ENCODE measurements around the gene SLC44A4. TPM values are rescaled to one million over a fixed set of nuclear protein-coding genes. Genes with fewer than 3 reads are reported as not detected.
A peak's percentile ranks its signal among the peaks of the same experiment; 100 is the strongest.

SLC44A4 gene
- total RNA-seq, 1 donor from 2014 or later = not detected

DNA sequence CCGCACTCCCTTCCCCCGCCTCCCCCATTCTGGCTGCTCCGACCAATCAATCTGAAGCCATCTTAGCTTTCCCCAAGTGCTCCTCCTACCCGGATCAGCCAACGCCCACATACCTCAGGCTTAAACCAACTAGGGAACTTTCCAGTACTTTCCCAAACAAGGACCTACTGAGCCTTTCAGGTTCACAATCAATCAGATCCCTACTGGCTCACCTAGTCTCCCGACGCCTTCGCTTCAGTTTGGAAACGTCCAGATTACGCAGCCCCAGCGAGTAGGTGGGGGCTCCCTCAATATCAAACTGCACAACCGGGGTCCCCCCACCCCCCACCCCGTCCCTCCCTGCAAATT lies 64.1 kb downstream of the SLC44A4 start:
- TF ChIP-seq, protein P1, sequence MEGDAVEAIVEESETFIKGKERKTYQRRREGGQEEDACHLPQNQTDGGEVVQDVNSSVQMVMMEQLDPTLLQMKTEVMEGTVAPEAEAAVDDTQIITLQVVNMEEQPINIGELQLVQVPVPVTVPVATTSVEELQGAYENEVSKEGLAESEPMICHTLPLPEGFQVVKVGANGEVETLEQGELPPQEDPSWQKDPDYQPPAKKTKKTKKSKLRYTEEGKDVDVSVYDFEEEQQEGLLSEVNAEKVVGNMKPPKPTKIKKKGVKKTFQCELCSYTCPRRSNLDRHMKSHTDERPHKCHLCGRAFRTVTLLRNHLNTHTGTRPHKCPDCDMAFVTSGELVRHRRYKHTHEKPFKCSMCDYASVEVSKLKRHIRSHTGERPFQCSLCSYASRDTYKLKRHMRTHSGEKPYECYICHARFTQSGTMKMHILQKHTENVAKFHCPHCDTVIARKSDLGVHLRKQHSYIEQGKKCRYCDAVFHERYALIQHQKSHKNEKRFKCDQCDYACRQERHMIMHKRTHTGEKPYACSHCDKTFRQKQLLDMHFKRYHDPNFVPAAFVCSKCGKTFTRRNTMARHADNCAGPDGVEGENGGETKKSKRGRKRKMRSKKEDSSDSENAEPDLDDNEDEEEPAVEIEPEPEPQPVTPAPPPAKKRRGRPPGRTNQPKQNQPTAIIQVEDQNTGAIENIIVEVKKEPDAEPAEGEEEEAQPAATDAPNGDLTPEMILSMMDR (IDR thresholded peaks at IDR 0.05) = no peak
- Mint-ChIP-seq H3K9me3 (ENCODE audit: low read depth) (no peaks in the 10 kb centered on the region), H3K4me1 (ENCODE audit: low read depth) (peaks cover 30% of the 10 kb centered on the region), H3K36me3 (ENCODE audit: low read depth) (no peaks in the 10 kb centered on the region), H3K27me3 (ENCODE audit: low read depth) (no peaks in the 10 kb centered on the region), H3K27ac (ENCODE audit: unreplicated experiment) (peak overlapping the region; percentile 99), H3K4me3 (ENCODE audit: unreplicated experiment) (peak overlapping the region; percentile 91)
- no peak for DNase-seq (ENCODE audit: low spot score)

- no peaks in the 10 kb centered on the region for H3K36me3 Mint-ChIP-seq (ENCODE audit: low read depth)
- no peak overlapping the region for H3K4me3 Mint-ChIP-seq (ENCODE audit: unreplicated experiment)
- peak overlapping the region; percentile 49 for H3K27ac Mint-ChIP-seq (ENCODE audit: unreplicated experiment)
- no peaks in the 10 kb centered on the region for H3K27me3 Mint-ChIP-seq (ENCODE audit: low read depth)
- H3K4me1 Mint-ChIP-seq (ENCODE audit: low read depth) = peaks cover 25% of the 10 kb centered on the region
- TF ChIP-seq, protein P1 (IDR thresholded peaks at IDR 0.05) = no peak
- no peaks in the 10 kb centered on the region for H3K9me3 Mint-ChIP-seq (ENCODE audit: low read depth)
- no peak for DNase-seq (ENCODE audit: low spot score)
Measured at GRCh38 chr6:31813465-31813849, 65.3 kb downstream of the SLC44A4 start.

Other genes starting within 250 kb of the SLC44A4 start
- 253 to 308 TPM (median 262 TPM) in 3 replicates for gene BAG6, start 226.3 kb downstream of the SLC44A4 start, total RNA-seq
- 0.85 to 1.2 TPM in 2 of 3 replicates, not detected in the other for gene APOM, start 223.1 kb downstream of the SLC44A4 start, total RNA-seq
- 19.1 to 20.3 TPM (median 20.2 TPM) in 3 replicates for gene C6orf47, start 218.2 kb downstream of the SLC44A4 start, total RNA-seq
- gene GPANK1, start 214.0 kb downstream of the SLC44A4 start, total RNA-seq = 12.0 to 15.4 TPM (median 13.9 TPM) in 3 replicates
- gene CSNK2B, start 212.9 kb downstream of the SLC44A4 start, total RNA-seq = 116 to 126 TPM (median 122 TPM) in 3 replicates
- gene LY6G5B, start 209.0 kb downstream of the SLC44A4 start, total RNA-seq = 10.2 to 14.3 TPM (median 11.7 TPM) in 3 replicates
- gene LY6G5C, start 197.9 kb downstream of the SLC44A4 start, total RNA-seq = 1.3 to 3.6 TPM (median 2.4 TPM) in 3 replicates
- 27.8 to 33.9 TPM (median 32.3 TPM) in 3 replicates for gene ABHD16A, start 175.7 kb downstream of the SLC44A4 start, total RNA-seq
- gene LY6G6F, start 172.1 kb downstream of the SLC44A4 start, total RNA-seq = not detected in 3 replicates
- not detected in 3 replicates for gene LY6G6D, start 163.6 kb downstream of the SLC44A4 start, total RNA-seq
- gene LY6G6C, start 157.3 kb downstream of the SLC44A4 start, total RNA-seq = 0.30 TPM in 1 of 3 replicates, not detected in the others
- gene MPIG6B, start 155.6 kb downstream of the SLC44A4 start, total RNA-seq = not detected in 3 replicates
- gene DDAH2, start 149.7 kb downstream of the SLC44A4 start, total RNA-seq = 66.4 to 99.6 TPM (median 95.7 TPM) in 3 replicates
- gene CLIC1, start 142.5 kb downstream of the SLC44A4 start, total RNA-seq = 256 to 328 TPM (median 317 TPM) in 3 replicates
- 8.4 to 17.4 TPM (median 9.4 TPM) in 3 replicates for gene MSH5, start 139.0 kb downstream of the SLC44A4 start, total RNA-seq
- 1.3 to 2.4 TPM (median 1.4 TPM) in 3 replicates for gene SAPCD1, start 116.3 kb downstream of the SLC44A4 start, total RNA-seq
- 0.15 to 0.62 TPM (median 0.17 TPM) in 3 replicates for gene VWA7, start 101.7 kb downstream of the SLC44A4 start, total RNA-seq
- 71.1 to 101 TPM (median 71.9 TPM) in 3 replicates for gene VARS1, start 83.2 kb downstream of the SLC44A4 start, total RNA-seq
- gene LSM2, start 72.0 kb downstream of the SLC44A4 start, total RNA-seq = 35.0 to 42.5 TPM (median 35.7 TPM) in 3 replicates
- gene HSPA1L, start 63.7 kb downstream of the SLC44A4 start, total RNA-seq = 0.89 to 1.5 TPM (median 1.00 TPM) in 3 replicates
- 23.0 to 46.3 TPM (median 46.2 TPM) in 3 replicates for gene HSPA1A, start 63.5 kb downstream of the SLC44A4 start, total RNA-seq
- gene HSPA1B, start 51.3 kb downstream of the SLC44A4 start, total RNA-seq = 46.8 to 57.9 TPM (median 50.4 TPM) in 3 replicates
- gene NEU1, start 16.2 kb downstream of the SLC44A4 start, total RNA-seq = 63.8 to 67.5 TPM (median 64.2 TPM) in 3 replicates
- 37.7 to 53.0 TPM (median 40.0 TPM) in 3 replicates for gene EHMT2, start 18.7 kb upstream of the SLC44A4 start, total RNA-seq
- gene ZBTB12, start 23.1 kb upstream of the SLC44A4 start, total RNA-seq = 6.3 to 7.6 TPM (median 6.7 TPM) in 3 replicates
- gene C2, start 48.7 kb upstream of the SLC44A4 start, total RNA-seq = 0.52 to 1.5 TPM (median 0.56 TPM) in 3 replicates
- gene CFB, start 67.1 kb upstream of the SLC44A4 start, total RNA-seq = 2.3 to 3.2 TPM (median 2.6 TPM) in 3 replicates
- gene NELFE, start 80.0 kb upstream of the SLC44A4 start, total RNA-seq = 43.5 to 59.3 TPM (median 50.6 TPM) in 3 replicates
- 56.9 to 85.6 TPM (median 61.2 TPM) in 3 replicates for gene SKIC2, start 80.2 kb upstream of the SLC44A4 start, total RNA-seq
- gene DXO, start 93.1 kb upstream of the SLC44A4 start, total RNA-seq = 15.8 to 25.9 TPM (median 19.3 TPM) in 3 replicates
- gene C4A, start 103.1 kb upstream of the SLC44A4 start, total RNA-seq = 7.2 to 13.3 TPM (median 10.5 TPM) in 3 replicates
- gene C4B, start 135.8 kb upstream of the SLC44A4 start, total RNA-seq = 7.3 to 10.3 TPM (median 9.6 TPM) in 3 replicates
- 0.30 to 0.68 TPM (median 0.41 TPM) in 3 replicates for gene CYP21A2, start 159.4 kb upstream of the SLC44A4 start, total RNA-seq
- 1.9 to 2.9 TPM (median 2.3 TPM) in 3 replicates for gene TNXB, start 230.3 kb upstream of the SLC44A4 start, total RNA-seq
- gene ATF6B, start 249.2 kb upstream of the SLC44A4 start, total RNA-seq = 68.0 to 86.5 TPM (median 68.7 TPM) in 3 replicates

All from chondrocyte (in vitro differentiated cells).